HG03175 (cell line): ENCODE measurements around the gene HS3ST4.
"Not testable (repeated sequence)": the region's sequence is repeated elsewhere in the genome, so short reads cannot be mapped to it uniquely, and the experiment has no call there.

Experiments used
- ATAC-seq: cut with Tn5 transposase; IDR thresholded peaks from one replicate; pipeline ENCODE4 v1.9.1; 2021; ENCODE audit warnings: mild to moderate bottlenecking, moderate library complexity; ENCODE audit not compliant: unreplicated experiment

Gene HS3ST4

DNA sequence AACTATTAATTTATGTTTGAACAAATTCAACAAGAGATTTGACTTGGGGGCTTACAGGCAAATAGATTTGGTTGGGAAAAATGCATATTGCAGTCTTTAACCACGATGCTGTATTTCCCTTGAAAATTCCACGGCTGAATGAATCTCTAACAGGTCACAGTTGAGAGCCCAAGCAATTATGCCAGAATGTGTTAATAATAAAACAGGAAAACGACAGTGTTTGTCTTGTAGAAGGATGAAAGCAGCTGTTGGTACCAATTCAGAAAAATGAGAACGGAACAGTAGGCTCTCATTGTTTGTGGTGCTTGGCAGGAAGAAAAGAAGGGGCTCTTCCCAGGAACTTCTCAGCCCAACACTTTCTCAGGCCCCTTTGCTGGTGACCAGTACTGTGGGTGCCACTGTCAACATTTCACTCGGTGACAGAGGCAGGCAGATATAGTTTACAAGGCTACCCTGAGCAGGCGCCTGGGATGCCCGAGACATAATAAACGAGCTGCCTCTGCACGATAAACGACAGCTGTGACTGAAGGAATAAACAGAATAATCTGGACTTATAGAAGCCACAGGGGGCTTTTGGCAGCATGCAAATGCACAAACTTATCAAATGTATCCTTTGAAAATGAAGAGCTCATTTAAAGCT, 387.1 kb downstream of the HS3ST4 start:
- ATAC-seq = no peak

DNA sequence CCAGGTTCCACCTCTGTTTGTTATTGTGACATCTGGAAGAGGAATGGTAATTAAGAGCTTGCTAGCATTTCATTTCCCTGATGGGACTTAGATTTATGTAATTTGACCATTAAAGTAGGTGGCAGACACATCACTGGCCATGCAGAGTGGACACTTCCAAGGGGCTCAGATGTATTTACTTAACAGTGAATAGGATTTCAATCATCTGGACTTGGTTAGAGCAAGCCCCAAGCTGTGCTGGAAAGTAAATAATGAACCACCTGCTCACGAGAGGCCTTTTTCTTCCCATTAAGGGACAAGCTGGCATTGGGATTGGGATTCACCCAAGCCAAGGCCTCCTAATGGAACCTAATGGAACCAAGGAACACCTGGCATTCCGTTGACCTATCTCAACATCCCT, 395.3 kb downstream of the HS3ST4 start:
- no peak for ATAC-seq

DNA sequence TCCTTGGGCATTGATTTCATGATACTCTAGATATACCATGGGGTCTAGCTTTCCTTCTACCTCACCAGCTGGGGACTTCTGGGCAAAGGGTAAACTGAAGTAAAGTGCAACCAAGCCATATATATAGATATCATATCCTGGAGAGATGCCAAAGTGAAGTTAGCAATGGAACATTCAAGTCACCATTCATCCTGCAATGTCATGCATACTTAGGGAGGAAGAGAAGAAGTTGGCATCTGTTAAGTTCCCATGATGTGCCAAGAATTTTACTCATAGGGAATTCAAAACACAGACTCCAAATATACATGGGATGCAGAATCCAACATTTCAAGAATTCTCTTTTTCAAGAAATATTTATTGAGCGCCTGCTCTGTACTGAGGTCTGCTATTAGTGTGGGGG, 399.8 kb downstream of the HS3ST4 start:
- no peak for ATAC-seq

DNA sequence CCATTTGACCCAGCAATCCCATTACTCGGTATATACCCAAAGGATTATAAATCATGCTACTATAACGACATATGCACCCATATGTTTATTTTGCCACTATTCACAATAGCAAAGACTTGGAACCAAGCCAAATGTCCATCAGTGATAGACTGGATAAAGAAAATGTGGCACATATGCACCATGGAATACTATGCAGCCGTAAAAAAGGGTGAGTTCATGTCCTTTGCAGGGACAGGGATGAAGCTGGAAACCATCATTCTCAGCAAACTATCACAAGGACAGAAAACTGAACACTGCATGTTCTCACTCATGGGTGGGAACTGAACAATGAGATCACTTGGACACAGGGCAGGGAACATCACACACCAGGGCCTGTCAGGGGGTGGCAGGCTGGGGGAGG, 406.4 kb downstream of the HS3ST4 start:
- ATAC-seq = not testable (repeated sequence)

DNA sequence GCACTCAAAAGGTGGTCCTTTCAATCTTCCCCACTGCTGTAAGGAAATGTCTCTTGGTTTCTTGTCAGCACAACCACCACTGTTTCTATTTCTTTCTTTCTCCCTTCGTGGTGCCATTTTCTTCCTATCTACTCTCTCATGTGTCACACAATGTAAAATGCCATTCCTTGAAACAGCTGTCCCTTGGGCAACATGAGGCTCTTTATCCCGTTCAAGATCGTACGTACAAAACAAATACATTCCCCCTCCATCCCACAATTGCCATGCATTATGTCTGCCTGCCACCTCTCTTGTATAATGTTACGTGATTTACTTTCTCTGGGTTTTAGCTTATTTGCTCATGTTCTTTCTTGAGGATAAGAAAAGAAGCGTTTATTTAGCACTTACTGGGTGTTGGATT, 410.6 kb downstream of the HS3ST4 start:
- ATAC-seq = no peak

DNA sequence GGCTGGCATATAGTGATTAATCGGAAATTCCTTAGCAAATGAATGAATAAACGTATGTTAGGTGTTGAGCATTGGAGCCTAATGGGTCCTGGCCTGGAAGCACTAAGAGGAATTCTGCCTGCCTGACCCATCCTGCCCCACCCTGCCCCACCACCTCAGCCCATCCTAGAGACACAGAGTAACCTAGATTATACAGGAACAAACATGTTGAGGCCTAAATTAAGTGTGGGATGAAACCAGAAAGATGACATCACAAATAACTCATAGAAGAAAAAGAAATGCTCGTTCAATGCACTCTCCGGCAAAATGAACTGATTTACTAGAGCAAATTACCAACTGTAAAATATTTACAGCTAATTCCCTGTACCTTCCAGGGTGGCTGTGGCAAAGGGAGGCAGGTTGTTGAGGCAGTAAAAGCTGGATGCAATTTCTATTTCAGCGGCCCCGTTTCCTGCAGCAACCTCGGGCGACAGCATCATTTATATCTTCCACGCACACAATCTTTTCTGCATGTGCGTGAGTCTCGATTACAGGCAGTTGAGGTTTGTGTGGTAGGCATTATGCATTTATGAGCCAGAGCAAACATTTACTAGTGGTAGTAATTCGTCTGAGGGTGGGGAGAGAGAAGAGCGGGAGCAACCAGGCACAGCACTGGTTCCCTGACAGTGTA, 417.2 kb downstream of the HS3ST4 start:
- no peak for ATAC-seq

DNA sequence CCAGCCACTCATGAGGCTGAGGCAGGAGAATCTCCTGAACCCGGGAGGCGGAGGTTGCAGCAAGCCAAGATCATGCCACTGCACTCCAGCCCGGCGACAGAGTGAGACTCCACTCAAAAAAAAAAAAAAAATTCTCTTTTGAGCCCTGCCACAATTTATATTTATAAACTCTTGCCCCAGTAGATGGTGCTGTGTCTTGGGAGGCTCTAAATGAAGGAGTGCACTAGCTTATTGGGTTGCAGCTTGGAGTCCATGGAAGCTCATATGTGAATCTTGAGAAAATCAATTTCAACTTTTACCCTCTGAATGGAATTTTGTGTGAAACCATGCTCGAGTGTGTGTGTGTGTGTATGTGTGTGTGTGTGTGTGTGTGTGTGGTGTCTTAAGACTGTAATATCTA, 420.1 kb downstream of the HS3ST4 start:
- no peak for ATAC-seq

DNA sequence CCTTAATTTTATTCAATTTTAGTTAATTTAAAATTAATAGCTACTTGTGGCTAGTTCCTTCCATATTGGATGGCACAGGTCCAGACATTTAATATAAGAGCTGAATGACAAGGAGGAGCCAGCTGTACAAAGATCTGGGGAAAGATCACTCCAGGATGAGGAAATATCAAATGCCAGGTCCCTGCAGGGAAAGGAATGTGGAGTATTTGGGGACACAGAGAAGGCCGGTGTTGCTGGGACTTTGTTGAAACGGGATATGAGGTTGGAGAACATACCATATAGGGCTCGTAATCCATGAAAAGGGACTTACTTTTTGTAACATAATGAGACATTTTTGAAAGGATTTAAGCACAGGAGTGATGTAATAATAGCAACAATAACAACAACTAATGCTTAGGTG, 426.8 kb downstream of the HS3ST4 start:
- ATAC-seq = no peak

DNA sequence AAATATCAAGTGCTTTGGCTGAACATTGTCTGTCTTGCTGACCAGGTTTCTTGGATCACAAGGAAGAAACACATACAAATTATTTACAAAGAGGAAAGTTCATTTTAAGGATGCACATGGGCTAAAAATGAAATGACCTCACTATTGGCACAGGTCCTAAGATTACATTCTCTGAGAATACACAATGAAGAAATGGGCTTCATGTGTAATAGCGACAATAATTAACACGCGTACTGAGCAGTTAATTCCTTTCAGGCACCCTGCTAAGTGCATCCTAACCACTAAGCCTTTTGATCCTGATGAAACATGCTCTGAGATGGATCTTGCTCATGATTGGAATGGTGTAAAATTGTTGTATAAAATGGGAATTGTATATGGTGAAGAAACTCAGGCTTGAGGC, 429.0 kb downstream of the HS3ST4 start:
- ATAC-seq = no peak

DNA sequence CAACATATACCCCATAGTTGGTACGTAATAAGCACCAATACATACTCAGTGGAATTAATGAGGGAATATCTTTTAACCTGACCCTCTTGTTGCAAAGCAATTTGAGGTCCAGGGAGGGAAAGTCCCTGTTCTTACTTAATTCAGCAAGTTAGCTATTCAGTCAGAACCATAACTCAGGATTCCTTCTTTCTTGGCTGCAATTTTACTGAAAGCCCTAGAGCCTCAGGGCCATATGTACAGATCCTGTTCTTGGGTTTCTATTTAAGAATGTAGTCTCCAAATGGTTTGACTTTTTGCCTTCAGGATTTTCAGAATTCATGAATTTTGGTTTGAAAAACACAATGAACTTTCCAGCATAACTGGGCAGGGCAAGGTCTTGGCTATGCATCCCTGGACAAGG, 436.5 kb downstream of the HS3ST4 start:
- ATAC-seq = no peak

DNA sequence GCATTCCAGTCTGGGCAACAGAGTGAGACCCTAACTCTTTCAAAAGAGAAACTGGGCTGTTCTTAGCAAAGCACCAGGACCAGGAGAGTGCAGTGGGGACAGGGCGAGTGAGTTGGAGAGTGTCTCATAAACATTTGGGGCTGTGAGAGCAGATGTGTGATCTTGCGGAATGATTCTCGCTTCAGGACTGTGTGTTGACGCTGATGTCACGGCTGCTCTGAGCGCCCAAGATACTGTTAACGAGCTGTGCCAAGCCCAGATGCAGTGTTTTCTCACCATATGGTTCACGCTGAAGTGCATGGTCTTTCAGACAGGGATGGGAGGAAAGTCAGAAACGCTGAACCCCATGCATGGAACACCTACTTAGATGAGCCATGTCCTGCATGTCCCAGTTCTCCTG, 438.2 kb downstream of the HS3ST4 start:
- no peak for ATAC-seq

DNA sequence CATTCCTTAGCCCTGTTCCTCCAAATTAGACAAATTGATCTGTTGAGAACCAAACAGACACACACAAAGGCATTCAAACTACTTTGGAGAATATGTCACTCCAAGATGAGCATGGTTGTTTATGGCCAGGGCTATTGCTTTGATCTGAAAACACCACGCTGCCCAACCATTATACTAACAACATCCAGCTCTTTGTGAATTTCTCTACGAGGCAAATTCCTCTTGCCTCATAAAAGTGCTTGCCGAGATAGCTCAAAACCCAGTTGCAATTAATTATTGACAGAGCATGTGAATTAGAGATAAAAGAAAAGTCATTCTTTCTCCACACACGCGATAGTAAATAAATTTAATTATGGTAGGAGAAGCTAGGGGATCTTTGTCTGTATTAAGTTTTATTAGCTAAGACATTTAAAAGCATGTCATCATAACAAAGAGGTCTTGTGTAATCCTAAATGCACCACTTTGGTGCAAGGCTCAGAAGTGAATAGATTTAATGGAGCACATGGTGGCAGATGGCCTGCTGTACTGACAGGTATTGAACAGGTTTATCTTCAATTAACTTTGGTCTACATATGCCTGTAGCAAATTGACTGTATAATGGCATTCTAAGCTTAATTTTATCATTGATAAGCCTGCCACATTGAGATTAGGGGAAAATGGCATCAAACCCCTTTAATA, 441.8 kb downstream of the HS3ST4 start:
- ATAC-seq = no peak

DNA sequence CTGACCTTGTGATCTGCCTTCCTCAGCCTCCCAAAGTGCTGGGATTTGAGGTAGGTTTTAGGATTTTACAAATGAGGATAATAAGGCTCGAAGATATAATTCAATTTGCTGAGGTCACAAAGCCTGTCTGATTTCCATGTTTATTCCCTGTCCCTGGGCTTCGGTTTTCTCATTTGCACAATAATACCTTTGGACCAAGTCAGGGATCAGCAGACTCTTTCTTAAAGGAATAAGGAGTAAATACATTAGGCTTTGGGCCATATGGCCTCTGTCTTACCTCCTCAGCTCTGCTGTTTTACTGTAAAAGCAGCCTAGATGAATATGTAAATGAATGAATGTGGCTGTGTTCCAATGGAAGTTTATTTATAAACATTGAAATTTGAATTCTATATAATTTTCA, 442.8 kb downstream of the HS3ST4 start:
- no peak for ATAC-seq

DNA sequence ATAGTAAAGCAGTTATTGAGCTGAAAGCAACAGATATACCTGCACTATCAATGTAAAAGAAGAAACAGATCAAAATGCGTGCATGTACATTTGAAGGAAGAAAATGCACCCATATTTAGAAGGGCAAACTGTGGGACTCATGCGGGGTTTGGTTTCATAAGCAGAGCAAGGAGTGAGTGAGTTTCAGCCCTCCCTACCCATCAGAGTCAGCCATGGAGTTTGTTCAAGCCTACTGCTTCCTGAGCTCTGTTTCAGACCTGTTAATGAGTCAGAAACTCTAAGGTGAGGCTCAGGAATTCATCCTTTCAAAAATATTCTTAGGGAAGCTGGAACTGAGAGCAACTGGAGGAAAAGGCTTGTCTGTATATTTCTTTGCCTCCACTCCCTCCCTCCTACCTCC, 446.2 kb downstream of the HS3ST4 start:
- no peak for ATAC-seq

DNA sequence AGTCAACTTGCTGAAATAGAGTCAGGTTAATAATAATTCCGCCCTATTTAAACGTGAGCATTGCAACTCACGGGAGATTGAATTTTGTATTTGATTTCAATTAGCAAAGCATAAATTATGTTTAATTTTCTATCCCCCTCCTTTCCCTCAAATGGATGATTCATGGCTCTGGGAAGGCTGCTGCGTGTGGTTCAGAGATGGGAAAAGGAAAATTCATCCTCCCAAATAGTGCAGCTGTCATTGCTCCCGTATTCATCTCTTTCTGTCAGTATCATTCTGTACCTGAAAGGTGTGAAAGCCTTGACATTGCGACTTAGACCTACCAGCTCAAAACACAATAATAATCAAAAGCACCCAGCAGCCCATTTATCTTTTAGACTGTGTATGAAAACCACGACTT, 447.3 kb downstream of the HS3ST4 start:
- ATAC-seq = no peak

DNA sequence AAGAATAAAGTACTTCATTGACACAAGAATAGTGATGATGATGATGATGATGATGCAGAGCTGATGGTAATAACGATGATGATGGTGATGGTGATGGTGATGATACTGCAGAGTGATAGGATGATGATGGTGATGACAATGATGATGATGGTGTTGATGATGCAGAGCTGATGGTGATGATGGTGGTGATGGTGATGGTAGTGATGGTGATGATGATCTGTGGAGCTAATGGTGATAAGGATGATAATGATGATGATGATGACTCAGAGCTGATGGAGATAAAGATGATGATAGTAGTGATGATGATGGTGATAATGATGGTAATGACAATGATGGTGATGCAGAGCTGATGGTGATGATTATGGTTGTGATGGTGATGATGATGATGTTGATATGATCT, 448.1 kb downstream of the HS3ST4 start:
- no peak for ATAC-seq

DNA sequence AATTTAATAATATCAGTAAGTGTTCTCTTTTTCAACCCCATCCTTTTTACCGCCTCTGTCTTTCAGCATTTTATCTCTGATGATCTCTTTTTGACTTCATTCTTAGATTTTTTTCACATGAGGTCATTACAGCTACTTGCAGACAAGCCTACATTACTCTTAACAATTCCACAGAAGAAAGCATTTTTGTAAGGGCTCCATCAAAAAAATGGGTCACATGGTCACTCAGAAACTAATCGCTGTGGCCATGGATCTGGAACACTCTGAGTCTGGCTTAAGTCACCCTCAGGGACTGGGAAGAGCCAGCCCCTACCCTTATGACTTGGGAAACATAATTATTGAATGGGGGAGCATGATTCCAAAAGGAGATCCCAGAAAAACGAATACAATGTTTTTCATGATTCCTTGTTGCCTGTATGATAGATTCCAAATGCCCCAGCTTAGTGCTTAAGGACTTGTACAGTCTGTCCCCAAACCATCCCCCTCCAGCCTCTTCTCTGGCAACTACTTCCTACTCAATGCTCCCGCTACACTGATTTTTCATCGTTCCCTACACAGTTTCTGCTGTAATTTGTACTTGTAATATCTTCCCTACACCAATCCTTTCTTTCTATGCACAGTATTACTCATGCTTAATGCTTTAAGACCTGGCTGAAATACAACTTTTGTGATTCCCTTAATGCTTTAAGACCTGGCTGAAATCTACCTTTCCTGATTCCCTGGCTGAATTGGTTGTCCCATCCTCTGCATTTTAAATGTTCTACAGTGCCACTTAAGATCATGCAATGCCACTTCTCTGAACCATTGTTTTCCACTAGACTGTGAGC, 457.8 kb downstream of the HS3ST4 start:
- ATAC-seq = no peak

DNA sequence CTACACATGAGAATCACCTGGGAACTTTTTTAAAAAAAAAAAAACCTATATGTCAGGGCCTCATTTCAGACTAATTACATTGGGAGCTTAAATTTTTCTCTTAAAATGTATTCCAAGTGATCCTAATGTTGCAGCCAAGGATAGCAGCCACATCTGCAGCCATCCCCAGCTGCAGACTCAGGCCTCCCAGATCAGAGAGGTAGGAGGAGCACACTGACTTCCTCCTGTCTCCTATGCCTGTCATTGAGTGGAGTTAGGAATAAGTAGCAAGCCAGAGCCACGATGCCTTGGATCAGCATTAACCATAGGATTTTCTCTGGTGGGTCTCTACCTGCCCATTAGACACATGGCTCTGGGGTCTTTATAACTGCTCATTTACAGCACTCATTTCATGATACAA, 463.5 kb downstream of the HS3ST4 start:
- ATAC-seq = no peak

DNA sequence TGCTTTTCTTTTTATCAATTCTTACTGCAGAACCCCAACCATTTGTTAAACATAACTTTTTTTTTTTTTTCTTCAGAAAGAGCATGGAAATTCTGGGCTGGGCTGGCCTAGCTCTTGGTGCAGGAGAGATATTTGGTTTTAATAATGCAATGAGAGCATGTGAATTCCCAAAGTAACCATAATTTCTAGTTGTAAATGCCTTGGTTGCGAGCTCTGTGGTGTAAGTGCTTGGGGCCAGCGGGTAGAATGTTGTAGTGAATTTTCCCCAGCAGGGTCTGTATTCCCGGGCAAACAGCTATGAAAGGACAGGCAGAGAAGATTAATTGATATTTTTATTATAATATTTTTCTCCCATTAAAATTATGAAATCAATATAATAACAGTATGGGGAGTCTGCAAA, 465.6 kb downstream of the HS3ST4 start:
- ATAC-seq = no peak

DNA sequence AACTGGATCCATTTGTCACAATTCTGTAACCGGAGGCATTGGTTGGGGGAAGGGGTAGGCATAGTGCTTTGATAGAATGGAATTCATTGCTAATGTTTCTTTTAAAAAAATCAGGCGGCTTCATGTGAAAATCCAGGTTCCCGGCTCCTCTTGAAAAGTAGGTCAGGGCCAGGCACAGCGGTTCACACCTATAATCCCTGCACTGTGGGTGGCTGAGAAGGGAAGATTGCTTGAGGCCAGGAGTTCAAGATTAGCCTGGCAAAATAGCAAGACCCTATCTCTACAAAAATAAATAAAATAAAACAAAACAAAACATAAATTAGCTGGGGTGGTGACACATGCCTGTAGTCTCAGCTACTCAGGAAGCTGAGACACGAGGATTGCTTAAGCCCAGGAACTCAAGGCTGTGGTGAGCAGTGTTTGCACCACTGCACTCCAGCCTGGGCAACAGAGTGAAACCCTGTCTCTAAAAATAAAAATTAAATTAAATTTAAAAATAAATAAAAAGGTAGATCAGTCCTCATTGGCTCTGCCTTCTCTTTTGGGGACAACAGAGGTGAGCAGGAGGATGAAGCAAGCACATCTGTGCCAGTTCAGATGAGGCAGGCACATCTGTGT, 466.5 kb downstream of the HS3ST4 start:
- no peak for ATAC-seq
